KBM-7 (cell line): ENCODE data around the gene SLC2A3.
"Not testable (repeated sequence)": the region's sequence is repeated elsewhere in the genome, so short reads cannot be mapped to it uniquely, and the experiment has no call there.

ENCODE experiments used
- DNase-seq: peaks from one replicate; pipeline ENCODE4 v3.0.0-alpha.2; 2015
- in situ Hi-C: fragments of 300-500 bp; cut with MboI; formaldehyde crosslinking; loops from 2 replicates; pipeline ENCODE4 v1.14.3; 2020; ENCODE audit warnings: low sequenced_read_pairs, low pct_unique_long_range_greater_than_20kb, mixed read lengths

Gene SLC2A3

GRCh38 chr12:7923241-7924236 is 12.4 kb downstream of the SLC2A3 start:
- no peak for DNase-seq
- in situ Hi-C loops, result no loop called here

DNA sequence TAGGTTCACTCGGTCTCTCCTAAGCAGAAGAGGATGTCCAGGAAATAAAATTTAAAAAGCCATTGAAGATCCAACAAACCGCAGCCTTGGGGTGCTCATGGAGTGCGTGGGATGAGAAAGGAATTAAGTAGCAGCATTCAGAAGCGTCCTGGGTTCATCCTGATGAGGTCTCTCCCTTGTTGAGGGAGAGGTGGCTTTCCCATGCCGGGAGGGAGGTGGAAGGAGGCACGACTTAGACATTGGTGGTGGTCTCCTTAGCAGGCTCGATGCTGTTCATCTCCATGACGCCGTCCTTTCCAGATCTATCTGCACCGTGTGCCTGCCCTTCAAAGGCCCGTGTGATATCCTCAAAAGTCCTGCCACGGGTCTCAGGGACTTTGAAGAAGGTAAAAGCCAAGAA is 14.8 kb downstream of the SLC2A3 start:
- DNase-seq, in situ Hi-C loops: not testable (repeated sequence)

DNA sequence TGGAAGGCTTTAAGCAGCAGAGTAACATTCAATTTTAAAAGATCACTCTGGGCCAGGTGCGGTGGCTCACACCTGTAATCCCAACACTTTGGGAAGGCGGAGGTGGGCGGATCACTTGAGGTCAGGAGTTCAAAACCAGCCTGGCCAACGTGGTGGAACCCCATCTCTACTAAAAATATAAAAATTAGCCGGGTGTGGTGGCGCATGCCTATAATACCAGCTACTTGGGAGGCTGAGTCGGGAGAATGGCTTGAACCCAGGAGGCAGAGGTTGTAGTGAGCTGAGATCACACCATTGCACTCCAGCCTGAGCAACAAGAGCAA is 17.8 kb downstream of the SLC2A3 start:
- in situ Hi-C loops, DNase-seq: not testable (repeated sequence)

DNA sequence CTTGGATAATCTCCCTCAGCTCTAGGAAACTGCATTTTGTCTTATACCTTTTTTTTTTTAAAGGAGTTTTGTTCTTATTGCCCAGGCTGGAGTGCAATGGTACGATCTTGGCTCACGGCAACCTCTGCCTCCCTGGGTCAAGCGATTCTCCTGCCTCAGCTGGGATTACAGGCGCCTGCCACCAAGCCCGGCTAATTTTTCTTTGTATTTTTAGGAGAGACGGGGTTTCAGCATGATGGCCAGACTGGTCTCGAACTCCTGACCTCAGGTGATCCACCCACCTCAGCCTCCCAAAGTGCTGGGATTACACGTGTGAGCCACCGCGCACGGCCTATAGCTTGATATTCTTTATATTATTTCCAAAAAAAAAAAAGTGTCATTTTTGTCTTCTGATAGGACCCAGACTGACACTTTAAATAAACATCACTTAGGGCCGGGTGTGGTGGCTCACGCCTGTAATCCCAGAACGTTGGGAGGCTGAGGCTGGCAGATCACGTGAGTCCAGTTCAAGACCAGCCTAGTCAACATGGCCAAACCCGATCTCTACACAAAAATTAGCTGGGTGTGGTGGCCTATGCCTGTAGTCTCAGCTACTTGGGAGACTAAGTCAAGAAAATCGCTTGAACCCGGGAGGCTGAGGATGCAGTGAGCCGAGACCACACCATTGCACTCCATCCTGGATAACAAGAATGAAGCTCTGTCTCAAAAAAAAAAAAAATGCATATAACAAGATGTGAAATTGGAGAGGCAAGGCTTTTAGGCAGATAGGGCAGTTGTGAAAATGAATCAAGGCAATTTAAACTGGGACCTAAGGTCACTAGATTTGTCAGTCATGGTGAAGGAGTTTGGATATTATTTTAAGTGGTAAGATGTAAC is 18.4 kb downstream of the SLC2A3 start:
- in situ Hi-C loops, result no loop called here
- no peak for DNase-seq

- in situ Hi-C loops, result no loop called here
- no peak for DNase-seq
Observed at GRCh38 chr12:7916936-7917335, 19.1 kb downstream of the SLC2A3 start.

GRCh38 chr12:7915661-7916403 is 20.2 kb downstream of the SLC2A3 start:
- DNase-seq, result no peak
- in situ Hi-C loops, result no loop called here

DNA sequence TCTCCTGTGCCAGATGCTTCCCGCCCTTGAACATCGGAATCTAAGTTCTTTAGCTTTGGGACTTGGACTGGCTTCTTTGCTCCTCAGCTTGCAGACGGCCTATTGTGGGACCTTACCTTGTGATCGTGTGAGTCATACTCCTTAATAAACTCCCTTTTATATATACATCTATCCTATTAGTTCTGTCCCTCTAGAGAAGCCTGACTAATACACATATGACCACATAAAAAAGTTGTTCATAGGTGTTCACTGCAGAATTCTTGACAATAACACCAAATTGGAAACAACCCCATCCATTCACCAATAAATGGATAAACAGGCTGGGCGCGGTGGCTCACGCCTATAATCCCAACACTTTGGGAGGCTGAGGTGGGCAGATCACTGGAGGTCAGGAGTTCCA is 25.9 kb downstream of the SLC2A3 start:
- DNase-seq, in situ Hi-C loops: not testable (repeated sequence)

- peak; percentile 54 for DNase-seq
- in situ Hi-C loops, result no loop called here
Observed at GRCh38 chr12:7907009-7907408, 29.0 kb downstream of the SLC2A3 start.

- not testable (repeated sequence) for DNase-seq
Observed at GRCh38 chr12:7906303-7906702, 29.7 kb downstream of the SLC2A3 start.

DNA sequence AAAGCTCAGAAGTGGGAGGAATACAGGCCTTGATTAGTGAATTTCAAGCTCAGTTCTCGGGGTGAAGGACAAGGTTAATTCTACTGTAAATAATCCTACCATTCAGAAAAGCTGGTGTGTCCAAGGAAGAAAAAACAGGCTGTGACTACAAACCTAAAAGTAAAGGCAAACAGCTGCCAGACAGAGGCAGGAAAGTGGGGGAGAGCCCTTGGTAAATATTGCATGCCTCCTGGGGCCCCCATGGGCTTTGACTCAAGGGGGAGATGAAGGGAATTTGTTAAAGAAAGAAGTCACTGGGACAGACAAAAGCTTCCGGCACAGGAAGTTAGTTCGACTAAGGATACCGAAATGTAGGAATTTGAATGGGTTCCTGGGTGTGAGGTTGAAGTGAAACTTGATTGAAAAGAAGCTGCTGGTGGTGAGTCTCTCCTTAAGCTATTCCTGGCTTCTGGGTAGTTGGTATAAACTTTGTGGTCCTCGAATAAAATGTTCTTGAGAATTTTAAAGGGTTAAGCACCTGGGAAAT is 30.3 kb downstream of the SLC2A3 start:
- in situ Hi-C loops, result not testable (repeated sequence)

More at GRCh38 chr12:7906303-7906702, 29.7 kb downstream of the SLC2A3 start:
- in situ Hi-C loops, result not testable (repeated sequence)

DNA sequence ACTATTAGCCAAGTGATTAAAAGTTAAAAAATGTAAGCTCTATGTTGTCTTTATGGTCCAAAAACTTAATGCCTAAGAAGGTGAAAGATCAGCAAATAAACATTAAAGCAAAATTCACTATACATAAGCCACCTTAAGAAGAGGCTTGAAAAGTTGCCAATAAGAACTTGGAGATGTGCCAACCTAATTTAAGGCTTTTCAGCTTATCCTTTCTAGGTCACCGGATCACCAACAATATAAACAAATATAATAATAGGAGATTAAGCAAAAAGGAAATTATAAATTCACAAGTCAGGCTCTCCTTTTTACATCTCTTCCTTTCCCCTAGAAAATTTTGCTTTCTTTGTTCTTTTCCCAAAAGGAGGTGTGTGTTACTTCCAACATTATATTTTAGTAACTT is 30.9 kb downstream of the SLC2A3 start:
- DNase-seq, result peak; percentile 5
- in situ Hi-C loops, result no loop called here

More for the DNA sequence above, 30.3 kb downstream of the SLC2A3 start:
- DNase-seq, result peak; percentile 27

DNA sequence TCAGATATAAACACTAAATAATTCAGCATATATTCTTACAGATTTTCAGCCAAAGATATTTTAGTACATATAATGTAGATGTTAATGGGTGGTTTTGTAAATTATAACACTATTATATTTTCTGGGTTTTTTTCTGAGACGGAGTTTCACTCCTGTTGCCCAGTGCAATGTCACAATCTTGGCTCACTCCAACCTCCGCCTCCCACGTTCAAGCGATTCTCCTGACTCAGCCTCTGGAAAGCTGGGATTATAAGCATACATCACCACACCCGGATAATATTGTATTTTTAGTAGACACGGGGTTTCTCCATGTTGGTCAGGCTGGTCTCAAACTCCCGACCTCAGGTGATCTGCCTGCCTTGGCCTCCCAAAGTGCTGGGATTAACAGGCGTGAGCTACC is 33.6 kb downstream of the SLC2A3 start:
- DNase-seq, in situ Hi-C loops: not testable (repeated sequence)

GRCh38 chr12:7899755-7900154 is 36.2 kb downstream of the SLC2A3 start:
- in situ Hi-C loops, result no loop called here
- DNase-seq, result no peak

DNA sequence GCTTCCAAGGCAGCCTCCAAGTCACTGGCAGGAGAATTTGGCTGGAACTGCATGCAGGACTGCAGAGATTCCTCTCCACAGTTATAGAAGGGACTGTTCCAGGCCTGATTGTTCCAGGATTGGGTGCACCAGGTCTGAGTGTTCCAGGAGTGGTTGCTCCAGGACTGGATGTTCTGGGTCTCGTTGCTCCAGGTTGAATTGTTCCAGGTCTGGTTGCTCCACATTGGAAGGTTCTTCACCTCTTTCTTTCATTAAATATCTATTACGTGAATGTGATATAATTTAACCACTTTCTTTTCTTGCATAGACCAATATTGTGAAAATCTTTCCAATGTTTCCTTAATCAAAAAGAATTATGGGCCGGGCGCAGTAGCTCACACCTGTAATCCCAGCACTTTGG is 39.3 kb downstream of the SLC2A3 start:
- DNase-seq, in situ Hi-C loops: not testable (repeated sequence)

DNA sequence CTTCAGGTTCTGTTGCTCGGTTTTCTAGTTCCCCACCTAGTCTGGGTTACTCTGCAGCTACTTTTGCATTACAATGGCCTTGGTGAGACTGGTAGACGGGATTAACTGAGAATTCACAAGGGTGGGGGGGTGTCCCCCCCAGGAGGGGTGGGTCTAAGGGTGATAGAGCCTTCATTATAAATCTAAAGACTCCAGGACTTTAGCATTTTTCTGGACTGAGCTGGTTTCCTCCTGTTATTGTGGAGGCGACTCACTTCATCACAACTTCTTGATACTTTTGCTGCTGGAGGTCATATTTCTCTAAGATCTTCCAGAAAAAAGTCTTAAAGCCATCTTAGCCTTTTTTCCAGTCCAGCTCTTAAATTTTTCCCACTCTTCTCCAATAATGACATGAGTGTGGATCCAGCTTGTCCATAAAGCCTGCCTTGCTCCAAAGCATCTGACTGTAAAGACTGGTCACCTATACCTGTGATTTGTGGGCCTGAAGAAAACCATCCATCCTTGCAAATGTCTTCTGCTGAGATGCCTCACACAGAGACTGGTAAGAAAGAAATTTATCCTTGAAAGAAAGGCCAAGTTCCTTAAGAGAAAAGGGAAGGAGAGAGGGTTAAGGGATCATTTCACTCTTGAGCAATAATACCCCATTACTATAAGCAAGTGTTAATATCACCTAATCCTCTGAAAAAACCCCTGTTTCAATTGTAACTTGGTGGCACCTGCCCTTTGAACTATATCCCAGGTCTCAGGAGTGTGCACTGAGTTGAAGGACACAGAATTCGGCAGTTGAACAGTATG is 43.6 kb downstream of the SLC2A3 start:
- in situ Hi-C loops, result no loop called here
- no peak for DNase-seq

GRCh38 chr12:7884689-7885088 is 51.3 kb downstream of the SLC2A3 start:
- peak; percentile 80 for DNase-seq

DNA sequence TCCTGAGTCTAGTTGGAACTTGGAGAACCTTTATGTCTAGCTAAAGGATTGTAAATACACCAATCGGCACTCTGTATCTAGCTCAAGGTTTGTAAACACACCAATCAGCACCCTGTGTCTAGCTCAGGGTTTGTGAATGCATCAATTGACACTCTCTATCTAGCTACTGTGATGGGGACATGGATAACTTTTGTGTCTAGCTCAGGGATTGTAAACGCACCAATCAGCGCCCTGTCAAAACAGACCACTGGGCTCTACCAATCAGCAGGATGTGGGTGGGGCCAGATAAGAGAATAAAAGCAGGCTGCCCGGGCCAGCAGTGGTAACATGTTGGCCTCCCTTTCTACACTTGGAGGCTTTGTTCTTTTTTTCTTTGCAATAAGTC is 54.3 kb downstream of the SLC2A3 start:
- in situ Hi-C loops, DNase-seq: not testable (repeated sequence)

More at GRCh38 chr12:7884689-7885088, 51.3 kb downstream of the SLC2A3 start:
- in situ Hi-C loops, result no loop called here
